Neural cell (in vitro differentiated cells): Measurements from ENCODE around the gene DCP1A.

ENCODE experiments used
- CTCF ChIP-seq: fragments of 450-650 bp; IDR thresholded peaks from 2 replicates; pipeline ENCODE4 v1.5.1; 2014; ENCODE audit warnings: antibody characterized with exemption, mild to moderate bottlenecking, moderate library complexity; ENCODE audit not compliant: poor library complexity, severe bottlenecking
- EP300 ChIP-seq: fragments of 450-650 bp; conservative IDR thresholded peaks from 2 replicates; pipeline ENCODE4 v1.6.1; 2014; ENCODE audit warnings: antibody characterized with exemption, mild to moderate bottlenecking, moderate library complexity; ENCODE audit not compliant: poor library complexity, severe bottlenecking
- EZH2 ChIP-seq: fragments of 200-600, 300-800 bp; shearing (Covaris generic), sonication (generic); IDR thresholded peaks from 2 replicates; pipeline ENCODE4 v1.6.1; 2014; ENCODE audit warnings: antibody characterized with exemption, low read length, borderline replicate concordance, mild to moderate bottlenecking; ENCODE audit not compliant: insufficient read depth, poor library complexity, severe bottlenecking
- MXI1 ChIP-seq: fragments of 450-650 bp; conservative IDR thresholded peaks from 2 replicates; pipeline ENCODE4 v1.6.1; 2014; ENCODE audit warnings: antibody characterized with exemption, mild to moderate bottlenecking; ENCODE audit not compliant: poor library complexity, severe bottlenecking
- REST ChIP-seq: IDR thresholded peaks from 2 replicates; pipeline ENCODE4 v1.6.1; 2012; ENCODE audit warnings: borderline replicate concordance

- no peak for TF ChIP-seq EZH2
- no peak for TF ChIP-seq MXI1
- TF ChIP-seq CTCF = no peak
- no peak for TF ChIP-seq EP300
- TF ChIP-seq REST = no peak
Measured at GRCh38 chr3:53234841-53235232, 112.5 kb downstream of the DCP1A start.
